HG02763 (cell line): ENCODE data around the gene MKI67.
"Not testable (repeated sequence)": the region's sequence is repeated elsewhere in the genome, so short reads cannot be mapped to it uniquely, and the experiment has no call there.

Experiments
- ATAC-seq: cut with Tn5 transposase; IDR thresholded peaks from one replicate; pipeline ENCODE4 v1.9.1; 2021; ENCODE audit warnings: mild to moderate bottlenecking, moderate library complexity; ENCODE audit not compliant: unreplicated experiment

Gene MKI67

GRCh38 chr10:128149267-128150014 is 23.2 kb upstream of the MKI67 start:
- no peak for ATAC-seq

GRCh38 chr10:128147669-128148068 is 21.4 kb upstream of the MKI67 start:
- ATAC-seq = no peak

- no peak for ATAC-seq
Observed at GRCh38 chr10:128147064-128147463, 20.8 kb upstream of the MKI67 start.

GRCh38 chr10:128144547-128144946 is 18.3 kb upstream of the MKI67 start:
- no peak for ATAC-seq

- no peak for ATAC-seq
Observed at GRCh38 chr10:128143531-128143930, 17.3 kb upstream of the MKI67 start.

- ATAC-seq = no peak
Observed at GRCh38 chr10:128140425-128140824, 14.2 kb upstream of the MKI67 start.

GRCh38 chr10:128138429-128138828 is 12.2 kb upstream of the MKI67 start:
- ATAC-seq = not testable (repeated sequence)

- no peak for ATAC-seq
Observed at GRCh38 chr10:128137877-128138276, 11.7 kb upstream of the MKI67 start.

GRCh38 chr10:128130051-128130450 is 3.8 kb upstream of the MKI67 start:
- ATAC-seq = no peak

- ATAC-seq = no peak
Observed at GRCh38 chr10:128128582-128128981, 2.4 kb upstream of the MKI67 start.

- no peak for ATAC-seq
Observed at GRCh38 chr10:128125416-128125943, 743 bp downstream of the MKI67 start.

- no peak for ATAC-seq
Observed at GRCh38 chr10:128124813-128125403, 1.3 kb downstream of the MKI67 start.

GRCh38 chr10:128123846-128124245 is 2.4 kb downstream of the MKI67 start:
- ATAC-seq = no peak

- no peak for ATAC-seq
Observed at GRCh38 chr10:128122931-128123330, 3.3 kb downstream of the MKI67 start.

- no peak for ATAC-seq
Observed at GRCh38 chr10:128121750-128122412, 4.3 kb downstream of the MKI67 start.

- no peak for ATAC-seq
Observed at GRCh38 chr10:128116851-128117615, 9.2 kb downstream of the MKI67 start.

GRCh38 chr10:128116187-128116586 is 10.0 kb downstream of the MKI67 start:
- ATAC-seq = no peak

GRCh38 chr10:128115356-128115755 is 10.9 kb downstream of the MKI67 start:
- ATAC-seq = no peak

- no peak for ATAC-seq
Observed at GRCh38 chr10:128114901-128115300, 11.3 kb downstream of the MKI67 start.

GRCh38 chr10:128113026-128113425 is 13.2 kb downstream of the MKI67 start:
- ATAC-seq = no peak

- no peak for ATAC-seq
Observed at GRCh38 chr10:128111696-128112095, 14.5 kb downstream of the MKI67 start.
